Daoy (cell line): ENCODE results near the gene NR2E1. TPM values are rescaled to one million over a fixed set of nuclear protein-coding genes. Genes with fewer than 3 reads are reported as not detected.

Source experiments
- DNase-seq: peaks from one replicate; pipeline ENCODE4 v3.0.0-alpha.2; 2015; ENCODE audit warnings: low read depth
- total RNA-seq: library from RNA; depleted of rRNA; stranded (reverse); fragments of >200 nt; shearing (Covaris generic); gene quantifications from 2 replicates; pipeline ENCODE4 v1.2.3, GENCODE V29; 2014; rRNA removed

NR2E1 gene
- 1.6 and 2.1 TPM in 2 replicates for total RNA-seq

DNA sequence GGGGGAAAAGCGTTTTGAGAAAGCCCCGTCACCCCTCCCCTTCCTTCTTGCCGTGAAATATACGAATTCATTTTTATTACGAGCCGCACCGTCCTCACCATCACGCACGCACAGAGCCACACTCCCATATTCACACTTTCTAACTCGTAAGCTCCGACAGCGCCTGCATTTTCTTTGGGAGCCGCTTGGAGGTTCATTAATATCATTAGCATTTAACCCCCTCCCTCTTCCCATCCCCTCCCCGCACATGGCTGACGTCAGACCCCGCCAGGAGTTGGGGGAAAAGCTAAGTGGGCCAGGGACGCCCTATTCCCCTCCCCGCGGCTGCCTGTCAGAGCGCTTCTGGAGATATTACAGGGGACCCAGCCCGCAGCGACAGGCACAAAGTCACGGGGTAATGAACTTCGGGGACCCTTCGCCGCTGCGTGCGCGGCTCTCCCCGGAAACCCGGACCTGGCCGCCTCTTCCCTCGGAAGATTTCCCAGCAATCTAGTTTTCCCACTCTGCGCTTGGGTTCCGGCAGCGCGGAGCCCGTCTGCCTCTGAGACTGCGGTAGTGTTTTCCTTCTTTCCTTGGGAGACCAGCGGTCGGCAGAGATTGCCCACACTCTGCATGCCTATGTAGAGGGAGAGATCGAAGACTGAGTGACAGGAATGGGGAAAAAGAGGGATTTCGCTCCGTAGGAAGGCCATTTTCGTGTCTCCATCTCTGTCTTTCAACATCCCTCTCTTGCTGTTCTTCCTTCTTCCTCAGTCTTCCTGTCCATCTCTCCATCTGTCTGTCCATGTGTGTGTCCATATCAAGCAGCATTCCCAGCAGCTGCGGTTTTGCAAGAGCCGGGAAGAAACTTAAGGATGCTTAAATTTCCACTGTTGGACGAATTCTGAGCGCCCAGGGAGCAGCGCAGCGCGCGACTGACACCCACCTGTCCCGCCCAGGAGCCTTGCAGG is at the start of gene NR2E1:
NR2E1 (plus strand) TSS at position 309 of the 950 bp plus-strand sequence. CDS start 744 bp downstream, outside the sequence.
- peak; percentile 71 for DNase-seq

- DNase-seq, result no peak
These were observed 49.0 kb upstream of the NR2E1 start for GRCh38 chr6:108116546-108117426.

GRCh38 chr6:108117427-108118358 is 48.1 kb upstream of the NR2E1 start:
- DNase-seq, result peak; percentile 64

DNA sequence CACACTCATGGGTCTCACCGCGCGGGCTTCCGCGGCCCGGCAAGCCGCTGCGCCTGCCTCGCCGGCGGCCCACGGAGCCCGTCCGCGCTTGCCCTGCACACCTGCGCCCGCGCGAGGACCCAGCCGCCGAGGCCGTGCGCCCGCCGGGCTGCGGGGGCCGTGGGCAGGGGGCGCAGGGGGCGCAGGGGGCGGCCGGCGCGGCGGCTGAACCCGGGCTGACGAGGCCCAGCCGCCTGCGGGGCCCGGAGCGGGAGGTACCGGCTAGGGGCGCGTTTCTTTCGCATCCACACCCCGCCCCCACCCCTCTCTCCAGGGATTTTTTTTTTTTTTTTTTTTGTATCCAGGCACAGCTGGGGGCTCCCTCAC is 47.5 kb upstream of the NR2E1 start:
- no peak for DNase-seq

GRCh38 chr6:108118810-108119768 is 46.7 kb upstream of the NR2E1 start:
- no peak for DNase-seq

DNA sequence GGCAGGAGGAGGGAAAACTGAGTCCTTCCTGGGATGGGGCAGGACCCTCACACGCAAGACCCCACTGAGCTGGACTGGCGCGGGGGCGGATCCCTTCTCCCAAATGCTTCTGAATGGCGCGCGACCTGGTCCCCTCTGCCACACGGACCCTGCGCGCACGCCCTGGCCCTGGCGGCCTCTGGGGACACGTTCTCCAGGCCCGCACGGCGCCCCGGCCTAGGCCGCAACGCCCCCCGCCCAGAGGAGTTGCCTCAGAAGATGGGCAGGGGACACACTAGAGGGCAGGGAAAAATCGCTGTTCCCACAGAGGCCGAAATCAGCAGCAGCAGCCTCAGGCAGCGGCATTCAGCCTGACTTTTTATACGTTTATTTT is 46.1 kb upstream of the NR2E1 start:
- no peak for DNase-seq

DNA sequence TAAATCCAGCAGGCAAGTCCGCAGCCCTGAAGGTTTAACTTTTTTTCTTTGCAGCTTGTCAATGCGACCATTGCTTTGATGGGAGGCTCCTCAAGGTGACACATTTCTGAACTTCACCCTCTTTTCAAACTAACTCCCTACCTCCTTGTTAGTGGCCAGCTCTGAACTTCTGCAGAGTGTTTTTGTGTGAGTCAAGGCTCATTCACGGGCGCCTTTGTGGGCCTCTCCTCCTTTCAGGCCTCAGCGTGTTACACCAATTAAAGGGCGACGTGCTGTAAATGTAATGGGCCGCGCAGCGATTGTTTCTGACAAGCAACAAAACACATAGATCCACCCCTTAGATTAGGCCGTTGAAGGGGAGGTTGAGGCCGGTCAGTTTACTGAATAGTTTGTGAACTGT is 45.5 kb upstream of the NR2E1 start:
- DNase-seq, result no peak

- no peak for DNase-seq
These were observed 44.2 kb upstream of the NR2E1 start for GRCh38 chr6:108121612-108122011.

GRCh38 chr6:108123481-108123929 is 42.3 kb upstream of the NR2E1 start:
- DNase-seq, result no peak

DNA sequence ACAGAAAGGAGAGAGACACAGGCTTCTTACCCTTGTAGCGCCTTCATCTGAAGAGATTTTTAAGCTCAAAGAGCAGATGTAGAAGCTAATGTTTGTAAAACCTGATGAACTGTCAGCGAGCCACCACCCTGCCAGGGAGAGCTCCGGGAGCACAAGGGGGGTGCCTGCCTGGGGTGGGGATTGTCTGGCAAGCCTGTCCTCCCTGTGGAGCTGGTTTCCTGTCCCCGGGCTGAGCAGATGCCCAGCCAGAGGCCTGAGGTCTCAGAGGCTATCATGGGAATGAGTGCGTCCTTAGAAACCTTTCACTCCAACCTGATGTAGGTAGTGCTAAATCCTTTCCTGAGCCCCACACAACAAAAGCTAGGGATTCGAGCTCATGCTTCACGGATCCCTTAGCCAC is 41.9 kb upstream of the NR2E1 start:
- DNase-seq, result no peak

DNA sequence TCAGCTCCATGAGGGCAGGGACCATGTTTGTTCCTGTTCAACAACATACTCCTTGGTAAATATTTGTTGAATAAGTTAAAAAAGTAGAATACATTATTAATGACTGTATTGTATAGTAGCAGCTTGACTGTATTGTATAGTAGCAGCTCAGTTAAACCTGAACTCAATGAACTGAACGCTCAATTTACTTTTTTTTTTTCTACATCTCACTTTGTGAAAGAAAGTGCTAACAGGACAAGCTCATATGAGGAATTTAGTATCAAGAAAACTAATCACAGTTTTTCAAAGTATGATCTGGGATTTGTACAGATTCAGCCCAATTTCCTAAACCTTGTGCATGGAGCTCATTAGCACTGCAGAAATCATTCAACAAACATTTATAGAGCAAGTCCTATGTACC is 38.8 kb upstream of the NR2E1 start:
- no peak for DNase-seq

DNA sequence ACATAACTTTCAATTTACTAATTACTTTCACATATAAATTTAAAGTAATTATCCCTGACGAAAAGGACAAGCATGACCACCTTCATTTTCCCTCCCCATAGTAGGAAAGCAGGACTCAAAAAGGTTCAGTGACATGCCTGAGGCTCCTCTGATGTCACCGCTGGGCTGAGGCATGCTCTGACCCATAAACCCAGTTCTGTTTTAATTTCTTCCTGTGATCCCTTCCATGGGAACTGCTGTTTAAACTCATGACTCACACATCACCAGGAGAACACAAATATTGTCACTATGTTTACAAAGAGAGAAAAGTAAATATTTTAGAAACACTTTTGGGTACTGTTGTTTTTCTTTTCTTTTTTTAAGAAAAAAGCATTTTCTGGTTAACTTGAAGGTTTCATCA is 38.0 kb upstream of the NR2E1 start:
- DNase-seq, result peak; percentile 46

DNA sequence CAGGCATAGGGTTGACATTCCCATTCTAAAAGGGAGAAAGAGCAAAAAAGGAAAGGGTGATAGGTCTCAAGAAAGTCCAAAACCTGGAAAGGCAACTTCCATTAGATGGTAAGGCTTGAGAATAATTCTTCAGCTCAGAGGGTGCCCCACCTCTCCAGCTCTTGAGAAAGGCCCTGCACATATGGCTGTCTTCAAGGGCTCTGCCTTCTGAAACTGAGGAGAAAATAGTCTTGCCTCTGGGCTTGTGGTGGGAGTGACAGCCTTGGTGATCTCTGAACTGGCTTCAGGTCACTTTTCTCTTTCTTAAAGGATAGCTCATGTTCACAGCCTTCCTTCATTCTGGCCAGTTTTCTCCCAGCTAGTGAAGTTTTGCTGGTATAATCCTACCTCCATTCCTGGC is 35.6 kb upstream of the NR2E1 start:
- DNase-seq, result no peak

DNA sequence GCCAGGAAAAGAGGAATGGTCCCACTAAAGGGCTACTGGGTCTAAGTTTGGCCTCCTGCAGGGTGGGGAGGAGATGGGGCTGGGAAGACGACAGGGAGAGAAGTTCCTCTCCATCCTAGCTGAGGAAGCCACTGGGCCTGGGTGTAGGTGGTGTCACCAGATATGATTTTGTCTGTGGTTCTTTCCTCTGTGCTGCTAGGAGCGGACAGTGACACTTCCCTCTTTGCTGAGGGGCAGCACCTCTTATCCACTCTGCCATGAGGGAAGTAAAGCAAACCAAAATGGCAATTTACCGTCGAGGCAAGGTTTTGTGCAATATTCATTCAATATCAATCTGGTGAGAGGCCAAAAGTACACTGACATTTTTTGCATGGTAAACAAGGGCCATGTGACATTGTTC is 33.0 kb upstream of the NR2E1 start:
- no peak for DNase-seq

DNA sequence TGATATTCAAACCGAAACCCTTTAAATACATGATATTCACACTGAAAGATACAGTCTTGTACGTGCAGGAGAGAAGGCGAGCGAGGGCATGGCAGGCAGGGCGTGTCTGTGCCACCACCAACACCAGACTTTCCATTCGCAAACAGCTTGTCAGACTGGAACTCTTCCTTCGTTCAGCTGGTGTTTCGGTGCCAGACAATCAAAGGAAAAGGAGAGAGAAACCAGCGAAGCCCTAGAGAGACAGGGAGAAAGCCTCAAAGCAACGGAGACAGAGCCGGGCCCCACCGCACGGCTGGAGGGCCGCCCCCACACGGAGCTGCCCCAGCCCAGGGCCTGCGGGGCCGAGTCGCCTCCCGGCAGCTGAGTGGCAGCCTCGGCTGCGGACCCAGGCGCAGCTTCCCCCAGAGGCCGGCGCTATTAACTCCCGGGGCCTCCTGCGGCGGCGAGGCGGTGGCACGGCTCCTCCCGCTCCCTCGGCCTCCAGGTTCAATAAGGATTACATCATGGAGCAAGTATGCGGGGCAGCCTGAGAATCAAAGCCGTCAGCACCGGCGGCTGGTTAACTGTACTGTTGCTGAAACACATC is 32.1 kb upstream of the NR2E1 start:
- peak; percentile 91 for DNase-seq

DNA sequence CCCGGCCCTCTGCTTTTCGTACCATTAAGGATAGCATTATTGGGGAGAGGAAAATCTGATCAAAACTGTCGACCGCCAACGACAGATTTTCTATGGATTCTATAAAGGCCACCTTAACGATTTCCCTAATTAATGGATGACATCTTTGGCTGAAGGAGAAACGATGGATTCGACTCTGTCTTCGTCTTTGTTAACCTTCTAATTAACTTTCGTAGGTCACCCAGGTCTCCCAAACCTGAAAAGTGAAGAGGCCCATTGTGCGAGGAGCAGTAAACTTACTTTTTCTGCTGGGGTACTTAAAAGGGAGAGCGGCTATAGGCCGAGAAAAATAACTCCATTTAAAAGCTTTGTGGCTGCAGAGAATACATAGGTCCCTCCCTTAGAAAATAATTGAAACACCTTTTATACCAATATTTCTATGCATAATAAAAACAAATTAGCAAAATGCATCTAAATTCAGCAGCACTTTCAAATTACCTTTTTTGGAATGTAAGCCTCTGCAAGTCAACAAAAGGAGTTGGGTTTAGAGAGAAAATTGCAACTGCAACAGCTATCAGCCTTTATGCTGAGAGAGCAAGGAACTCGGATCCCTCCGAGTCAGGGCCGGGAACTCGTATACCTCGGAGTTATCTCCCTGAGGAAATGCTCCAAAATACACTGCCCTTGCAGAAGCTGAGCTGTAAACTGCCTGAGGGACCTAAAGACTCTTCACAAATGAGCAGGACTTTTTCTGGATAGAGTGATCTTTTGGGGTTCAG is 31.4 kb upstream of the NR2E1 start:
- no peak for DNase-seq

- no peak for DNase-seq
These were observed 23.6 kb upstream of the NR2E1 start for GRCh38 chr6:108142240-108142639.

- no peak for DNase-seq
These were observed 20.2 kb upstream of the NR2E1 start for GRCh38 chr6:108145639-108146038.

DNA sequence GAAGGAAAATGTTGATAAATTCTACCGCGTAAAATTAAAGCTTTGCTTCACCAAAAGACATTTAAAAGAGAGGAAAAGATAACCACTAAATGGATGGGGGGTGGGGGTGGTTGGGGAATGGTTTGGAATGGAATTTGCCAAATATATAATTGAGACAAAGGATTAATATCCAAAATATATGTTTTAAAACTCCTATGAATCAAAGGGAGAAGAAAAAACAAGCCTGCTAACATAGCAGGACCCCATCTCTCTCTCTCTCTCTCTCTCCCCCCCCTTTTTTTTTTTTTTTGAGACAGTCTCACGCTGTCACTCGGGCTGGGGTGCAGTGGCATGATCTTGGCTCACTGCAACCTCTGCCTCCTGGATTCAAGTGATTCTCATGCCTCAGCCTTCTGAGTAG is 13.4 kb upstream of the NR2E1 start:
- DNase-seq, result no peak
